ENCODE data around the gene KPNA6. TPM values are rescaled to one million over a fixed set of nuclear protein-coding genes. Genes with fewer than 3 reads are reported as not detected.
A peak's percentile ranks its signal among the peaks of the same experiment; 100 is the strongest.

The KPNA6 gene
- total and polyA plus RNA-seq, 10 of the 15 experiments (the other 5 are each of a cell fraction or from before 2014, with no cell fraction given), result 11.1 to 55.6 (median 25.9) TPM

GRCh38 chr1:32205401-32206370 is 97.8 kb downstream of the KPNA6 start, which contains the start of gene IQCC:
Gene IQCC, plus strand, starts transcription at chr1:32205671. Its CDS starts 11 bp downstream, at chr1:32205682.
- SMC1A ChIA-PET (ENCODE audit: uncharacterized antibody, unreplicated experiment), result interaction anchor here (0.6 to 1.4 kb wide), 7 partner anchors 10 to 75 kb away, joined by 3 to 5 read pairs (median 3); no protein-coding TSS in a partner anchor
- intact Hi-C loops (cut with micrococcal nuclease; ENCODE audit: unreplicated experiment) (no loop called here), in situ Hi-C loops (cut with MboI) (no loop called here)
- ATAC-seq (peak; percentile 68), FAIRE-seq (peak; percentile 35), DNase-seq (ENCODE audit: low read depth, low spot score) (peak; percentile 46)
- H3K9ac ChIP-seq (ENCODE audit: control insufficient read depth, insufficient read depth, low read length), result peak within 1 kb of the TSS; percentile 75
- RAD21 ChIA-PET (ENCODE audit: unreplicated experiment), result interaction anchor here (0.5 to 2.7 kb wide), 5 partner anchors 8 to 132 kb away, joined by 3 to 8 read pairs (median 3); partner anchors contain the start of gene TMEM39B
- H3K4me3 ChIP-seq, result peak within 1 kb of the TSS; percentile 80
- TSS peak; percentile 67 for BruUV-seq (replicated peaks)
- H3K36me3 ChIP-seq (ENCODE audit: control insufficient read depth in 2 of 2, insufficient read depth in 2 of 2, low read length in 1 of 2), result peaks cover 0 to 1% of the 10 kb centered on the region in 2 experiments; a peak in 1 of 4 replicates
- H3K4me1 ChIP-seq (ENCODE audit: control insufficient read depth, insufficient read depth, low read length), result peaks cover 26% of the 10 kb centered on the region
- H2AFZ ChIP-seq (ENCODE audit: control insufficient read depth, low read depth, low read length), result peak within 1 kb of the TSS; percentile 89
- POLR2A ChIA-PET, result interaction anchor here (0.8 to 1.3 kb wide), 3 partner anchors 44 to 133 kb away, joined by 3 to 6 read pairs (median 4); partner anchors contain the start of genes HDAC1 and TMEM39B
- H3K27me3 ChIP-seq (replicated peaks in 1 of 2; ENCODE audit: control insufficient read depth in 2 of 2, insufficient read depth in 2 of 2, low read length in 1 of 2), result no peaks in the 10 kb centered on the region
- CTCF ChIA-PET, result interaction anchor here (0.8 to 3.0 kb wide), 3 partner anchors 10 to 748 kb away, joined by 3 to 23 read pairs (median 5); no protein-coding TSS in a partner anchor
- H3K27ac ChIP-seq (ENCODE audit: control insufficient read depth, insufficient read depth), result peak within 1 kb of the TSS; percentile 69
- no peaks in the 10 kb centered on the region for H4K20me1 ChIP-seq (ENCODE audit: control insufficient read depth, insufficient read depth)
- H3K9me3 ChIP-seq (replicated peaks; ENCODE audit: control insufficient read depth, insufficient read depth, low read length), result no peaks in the 10 kb centered on the region
- peak within 1 kb of the TSS; percentile 88 for H3K4me2 ChIP-seq (ENCODE audit: control insufficient read depth, insufficient read depth)
- H3K79me2 ChIP-seq (ENCODE audit: control insufficient read depth, insufficient read depth, low read length), result peaks cover 21% of the 10 kb centered on the region
- WGBS (ENCODE audit: insufficient coverage, insufficient replicate concordance, low lambda C conversion rate, missing lambda C conversion rate), result 4% methylated on average over 64 of the region's 77 CpGs
- TF ChIP-seq RELB (IDR thresholded peaks at IDR 0.05; ENCODE audit: low read depth) (peak; percentile 73; the same call in 1 of the 2 replicates), NKRF (conservative IDR thresholded peaks at IDR 0.05) (peak; percentile 60; the same call in 1 of the 2 replicates), MEF2B (IDR thresholded peaks at IDR 0.05; ENCODE audit: partially characterized antibody, poor library complexity, severe bottlenecking) (no peak), BCL3 (IDR thresholded peaks at IDR 0.05; ENCODE audit: borderline replicate concordance, insufficient read depth, low read depth, low read length, poor library complexity, severe bottlenecking) (peak; percentile 64), EGR1 (IDR thresholded peaks at IDR 0.05; ENCODE audit: borderline replicate concordance in 1 of 2, low read depth in 2 of 2, low read length in 2 of 2) (peak; percentile 6 to 94), IKZF2 (IDR thresholded peaks at IDR 0.05) (0 out of 4 replicates have a peak, but pooled peaks of 1 of the 2 experiments have one; percentile 11), DPF2 (IDR thresholded peaks at IDR 0.05) (peak; percentile 67; the same call in 1 of the 2 replicates), TAF1 (IDR thresholded peaks at IDR 0.05; ENCODE audit: borderline replicate concordance, low read depth, low read length) (peak; percentile 69; the same call in 1 of the 2 replicates), SRF (IDR thresholded peaks at IDR 0.05; ENCODE audit: low read depth in 2 of 2, low read length in 2 of 2) (peak in 1 of 2 experiments; percentile 61; a peak in 1 of 4 replicates), POLR2AphosphoS2 (IDR thresholded peaks at IDR 0.05; ENCODE audit: low read depth, low read length) (peak; percentile 78; the same call in 1 of the 2 replicates), IKZF1 (conservative IDR thresholded peaks at IDR 0.05) (peak; percentile 84), SIN3A (IDR thresholded peaks at IDR 0.05; ENCODE audit: low read depth, low read length) (peak; percentile 77), GATAD2B (conservative IDR thresholded peaks at IDR 0.05; ENCODE audit: low read depth) (peak; percentile 62), POLR2AphosphoS5 (IDR thresholded peaks at IDR 0.05; ENCODE audit: low read length) (peak; percentile 71), BHLHE40 (IDR thresholded peaks at IDR 0.05; ENCODE audit: borderline replicate concordance in 1 of 2, low read depth in 2 of 2, low read length in 1 of 2) (peak; percentile 21 to 59; a peak in 1 of 4 replicates), HDGF (IDR thresholded peaks at IDR 0.05) (peak; percentile 31)
